ENCODE measurements around the gene PPOX. TPM values are rescaled to one million over a fixed set of nuclear protein-coding genes. Genes with fewer than 3 reads are reported as not detected.
A peak's percentile ranks its signal among the peaks of the same experiment; 100 is the strongest.

Gene PPOX
- total RNA-seq, 2 donors from 2014 or later = 13.8 to 42.6 TPM

DNA sequence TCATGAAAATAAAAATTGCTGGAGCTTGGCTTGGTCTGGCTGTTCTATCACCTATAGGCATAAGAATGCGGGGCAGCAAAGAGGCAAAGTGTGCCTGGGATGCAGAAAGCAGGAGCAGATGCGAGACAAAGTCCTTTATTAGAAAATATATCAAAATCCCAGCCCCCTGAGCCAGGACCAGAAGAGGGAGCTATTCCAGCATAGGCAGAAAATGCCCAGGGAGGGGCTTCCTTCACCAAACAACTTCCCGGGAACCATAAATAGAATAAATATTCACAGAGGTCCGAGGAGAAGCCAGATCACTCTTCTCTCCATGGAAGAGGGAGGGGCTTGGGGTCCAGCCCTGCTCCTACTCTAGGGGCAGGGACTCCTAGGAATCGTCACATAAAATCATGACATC is 5.0 kb downstream of the PPOX start:
- DNase-seq (ENCODE audit: low spot score) = no peak
- no peak overlapping the region for H3K4me3 ChIP-seq
- TF ChIP-seq POLR2A (IDR thresholded peaks at IDR 0.05) = no peak
- H3K27me3 ChIP-seq (replicated peaks; ENCODE audit: insufficient read depth) = no peaks in the 10 kb centered on the region
- 51% methylated on average over 5 of the region's 5 CpGs for WGBS
- peaks cover 0 to 17% of the 10 kb centered on the region in 2 donors for H3K36me3 ChIP-seq
- intact Hi-C loops (cut with DNase I) = no loop called here
- no peak overlapping the region for H3K27ac ChIP-seq
- no peaks in the 10 kb centered on the region for H3K4me1 ChIP-seq (replicated peaks)
- H3K9me3 ChIP-seq = no peaks in the 10 kb centered on the region

DNA sequence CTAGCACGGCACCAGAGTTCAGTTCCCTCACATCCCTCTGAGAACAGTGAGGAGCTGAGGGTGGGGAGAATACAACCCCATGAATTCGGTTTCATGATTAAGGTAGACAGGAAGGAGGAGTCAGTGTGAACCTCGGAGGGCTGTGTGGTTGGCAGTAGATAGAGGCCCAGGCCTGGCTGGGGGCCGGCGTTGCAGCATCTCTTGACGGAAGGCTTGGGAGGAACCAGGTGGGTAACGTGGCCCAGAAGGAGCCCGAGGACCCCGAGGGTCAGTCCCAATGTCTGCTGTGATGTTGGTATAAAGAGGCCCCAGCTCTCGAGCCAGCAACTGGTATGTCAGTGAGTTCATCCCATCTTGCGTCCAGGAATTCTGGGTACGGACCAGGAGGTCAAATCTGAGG is 5.5 kb downstream of the PPOX start:
- intact Hi-C loops (cut with DNase I) = no loop called here
- H3K4me1 ChIP-seq (replicated peaks) = no peaks in the 10 kb centered on the region
- no peak overlapping the region for H3K4me3 ChIP-seq
- H3K9me3 ChIP-seq = no peaks in the 10 kb centered on the region
- H3K36me3 ChIP-seq = peaks cover 0 to 17% of the 10 kb centered on the region in 2 donors
- H3K27me3 ChIP-seq (replicated peaks; ENCODE audit: insufficient read depth) = no peaks in the 10 kb centered on the region
- TF ChIP-seq POLR2AphosphoS5 (IDR thresholded peaks at IDR 0.05) = no peak
- TF ChIP-seq POLR2A (IDR thresholded peaks at IDR 0.05) = no peak
- no peak for TF ChIP-seq CTCF (IDR thresholded peaks at IDR 0.05)
- DNase-seq (ENCODE audit: low spot score) = no peak
- 82% methylated on average over 12 of the region's 12 CpGs for WGBS
- peak overlapping the region in 1 of 2 donors; percentile 25 for H3K27ac ChIP-seq

GRCh38 chr1:161172349-161172748 is 6.1 kb downstream of the PPOX start:
- WGBS = 63% methylated on average over 1 of the region's 1 CpG
- TF ChIP-seq CTCF (IDR thresholded peaks at IDR 0.05) (no peak), POLR2A (IDR thresholded peaks at IDR 0.05) (no peak), POLR2AphosphoS5 (IDR thresholded peaks at IDR 0.05) (no peak)
- Histone ChIP-seq H3K4me3 (no peak overlapping the region), H3K4me1 (replicated peaks) (no peaks in the 10 kb centered on the region), H3K27me3 (replicated peaks; ENCODE audit: insufficient read depth) (no peaks in the 10 kb centered on the region), H3K9me3 (no peaks in the 10 kb centered on the region), H3K27ac (peak overlapping the region in 1 of 2 donors; percentile 25), H3K36me3 (peaks cover 0 to 17% of the 10 kb centered on the region in 2 donors)
- intact Hi-C loops (cut with DNase I) = no loop called here
- peak; percentile 29 for DNase-seq (ENCODE audit: low spot score)

- peaks cover 0 to 17% of the 10 kb centered on the region in 2 donors for H3K36me3 ChIP-seq
- intact Hi-C loops (cut with DNase I) = no loop called here
- no peaks in the 10 kb centered on the region for H3K4me1 ChIP-seq (replicated peaks)
- 60% methylated on average over 4 of the region's 4 CpGs for WGBS
- no peak overlapping the region for H3K4me3 ChIP-seq
- H3K27ac ChIP-seq = no peak overlapping the region
- TF ChIP-seq POLR2A (IDR thresholded peaks at IDR 0.05) (no peak), POLR2AphosphoS5 (IDR thresholded peaks at IDR 0.05) (no peak), CTCF (IDR thresholded peaks at IDR 0.05) (no peak)
- no peaks in the 10 kb centered on the region for H3K27me3 ChIP-seq (replicated peaks; ENCODE audit: insufficient read depth)
- no peak for DNase-seq (ENCODE audit: low spot score)
- no peaks in the 10 kb centered on the region for H3K9me3 ChIP-seq
Measured at GRCh38 chr1:161172776-161173376, 6.7 kb downstream of the PPOX start.

DNA sequence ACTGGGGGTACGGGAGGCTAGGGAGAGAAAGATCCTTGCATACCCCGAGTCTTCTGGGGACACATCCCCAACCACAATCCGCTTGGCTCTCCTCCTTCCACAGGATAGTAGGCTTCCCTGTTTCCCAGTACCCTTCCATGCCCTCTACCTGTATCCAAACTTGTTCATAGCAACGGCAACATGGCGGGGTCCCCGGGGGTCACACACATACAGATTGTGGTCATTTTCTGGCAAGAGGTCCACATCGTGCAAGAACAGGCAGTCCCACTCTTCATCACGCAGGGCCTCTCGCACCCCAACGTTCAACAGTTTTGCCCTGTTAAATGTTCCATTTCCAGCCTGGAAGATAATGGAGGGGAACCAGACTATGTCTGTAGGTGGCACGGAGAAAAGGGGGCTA is 7.5 kb downstream of the PPOX start:
- Histone ChIP-seq H3K4me3 (no peak overlapping the region), H3K27ac (no peak overlapping the region), H3K4me1 (replicated peaks) (no peaks in the 10 kb centered on the region), H3K9me3 (no peaks in the 10 kb centered on the region), H3K36me3 (peaks cover 0 to 17% of the 10 kb centered on the region in 2 donors), H3K27me3 (replicated peaks; ENCODE audit: insufficient read depth) (no peaks in the 10 kb centered on the region)
- TF ChIP-seq POLR2AphosphoS5 (IDR thresholded peaks at IDR 0.05) = no peak
- intact Hi-C loops (cut with DNase I) = no loop called here
- no peak for DNase-seq (ENCODE audit: low spot score)
- 95% methylated on average over 11 of the region's 11 CpGs for WGBS

DNA sequence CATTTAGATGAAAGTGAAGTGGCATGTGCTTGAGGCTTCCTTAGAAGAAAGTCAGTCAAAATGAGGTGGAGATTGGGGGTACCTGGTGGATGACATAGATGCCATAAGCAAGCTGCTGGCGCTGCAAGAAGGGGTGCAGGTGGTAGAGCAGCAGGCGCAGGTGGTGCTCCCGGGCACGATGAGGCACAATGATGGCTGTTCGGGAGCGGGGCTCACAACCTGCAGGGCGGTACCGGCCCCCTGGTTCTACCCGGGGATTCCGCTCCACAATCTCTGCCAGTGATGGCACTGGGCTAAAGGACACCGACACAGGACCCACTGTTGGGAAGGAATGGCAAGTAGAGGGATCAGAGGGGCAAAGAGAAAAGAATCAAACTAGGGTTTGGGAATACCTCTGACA is 8.7 kb downstream of the PPOX start:
- peaks cover 0 to 17% of the 10 kb centered on the region in 2 donors for H3K36me3 ChIP-seq
- intact Hi-C loops (cut with DNase I) = no loop called here
- no peaks in the 10 kb centered on the region for H3K9me3 ChIP-seq
- 92% methylated on average over 11 of the region's 11 CpGs for WGBS
- no peaks in the 10 kb centered on the region for H3K27me3 ChIP-seq (replicated peaks; ENCODE audit: insufficient read depth)
- no peak overlapping the region for H3K4me3 ChIP-seq
- H3K4me1 ChIP-seq (replicated peaks) = no peaks in the 10 kb centered on the region
- TF ChIP-seq POLR2A (IDR thresholded peaks at IDR 0.05) (no peak), CTCF (IDR thresholded peaks at IDR 0.05) (no peak), POLR2AphosphoS5 (IDR thresholded peaks at IDR 0.05) (no peak)
- no peak for DNase-seq (ENCODE audit: low spot score)
- H3K27ac ChIP-seq = no peak overlapping the region

All from prostate gland (tissue), 2 donors.